OCI-LY3 (cell line): Measurements from ENCODE around the gene STK33.
A peak's percentile ranks its signal among the peaks of the same experiment; 100 is the strongest.

Source experiments
- H2AFZ ChIP-seq: fragments of 200-600, 300-600 bp; shearing (Covaris generic); 2 replicates; pipeline ENCODE4 v1.6.0; 2014; ENCODE audit warnings: antibody characterized with exemption, low read depth, low read length
- H3K27ac ChIP-seq: fragments of 200-600, 300-600 bp; sonication (generic); 2 replicates; pipeline ENCODE4 v1.5.1; 2014; ENCODE audit warnings: mild to moderate bottlenecking, low read length, moderate library complexity, mixed read lengths
- H3K27me3 ChIP-seq: fragments of 200-600, 300-600 bp; sonication (generic); 2 replicates; pipeline ENCODE4 v1.6.1; 2014; ENCODE audit warnings: low read depth, low read length, mixed read lengths
- H3K36me3 ChIP-seq: fragments of 200-600, 300-600 bp; sonication (generic); replicated peaks from 2 replicates; pipeline ENCODE3; 2014; ENCODE audit warnings: low read depth, low read length, mixed read lengths
- H3K4me1 ChIP-seq: fragments of 300-600, 200-600 bp; sonication (generic); 2 replicates; pipeline ENCODE4 v1.6.1; 2014; ENCODE audit warnings: low read length, mixed read lengths
- H3K4me2 ChIP-seq: fragments of 200-600, 300-600 bp; sonication (generic); 2 replicates; pipeline ENCODE4 v1.6.1; 2014; ENCODE audit warnings: low read length, mixed read lengths
- H3K4me3 ChIP-seq: fragments of 300-600, 200-600 bp; sonication (generic); 2 replicates; pipeline ENCODE4 v1.5.1; 2014; ENCODE audit warnings: antibody characterized with exemption, mild to moderate bottlenecking, low read length, moderate library complexity
- H3K79me2 ChIP-seq: fragments of 300-600, 200-600 bp; shearing (Covaris generic); 2 replicates; pipeline ENCODE4 v1.6.1; 2014; ENCODE audit warnings: mild to moderate bottlenecking, low read length, mixed read lengths
- H3K9ac ChIP-seq: fragments of 300-600, 200-600 bp; shearing (Covaris generic); 2 replicates; pipeline ENCODE4 v1.6.0; 2014; ENCODE audit warnings: mild to moderate bottlenecking, low read length, moderate library complexity
- H3K9me3 ChIP-seq: fragments of 200-600, 300-600 bp; shearing (Covaris generic); 2 replicates; pipeline ENCODE4 v1.6.1; 2014; ENCODE audit warnings: low read length, mixed read lengths; ENCODE audit not compliant: insufficient read depth
- H4K20me1 ChIP-seq: fragments of 200-600, 300-600 bp; sonication (generic); 2 replicates; pipeline ENCODE4 v1.6.1; 2016; ENCODE audit warnings: low read length, mixed read lengths; ENCODE audit not compliant: insufficient read depth
- EZH2phosphoT487 ChIP-seq: fragments of 200-600 bp; shearing (Covaris generic); IDR thresholded peaks from 2 replicates; pipeline ENCODE4 v1.6.1; 2018; ENCODE audit warnings: antibody characterized with exemption, mixed run types, low read depth
- TF ChIP-seq, protein P1 (sequence below): fragments of 200-600, 300-600 bp; sonication (generic); IDR thresholded peaks from 2 replicates; pipeline ENCODE4 v1.5.1; 2014; ENCODE audit warnings: antibody characterized with exemption, low read length, low read depth

The STK33 gene

GRCh38 chr11:8603696-8604077 lies 9.7 kb upstream of the STK33 start:
- H3K36me3 ChIP-seq: no peaks in the 10 kb centered on the region
- H3K4me3 ChIP-seq: no peak overlapping the region
- H3K9me3 ChIP-seq: no peaks in the 10 kb centered on the region
- peaks cover 10% of the 10 kb centered on the region for H3K4me1 ChIP-seq
- H3K4me2 ChIP-seq: peak overlapping the region; percentile 64
- TF ChIP-seq EZH2phosphoT487: no peak
- TF ChIP-seq, protein P1, sequence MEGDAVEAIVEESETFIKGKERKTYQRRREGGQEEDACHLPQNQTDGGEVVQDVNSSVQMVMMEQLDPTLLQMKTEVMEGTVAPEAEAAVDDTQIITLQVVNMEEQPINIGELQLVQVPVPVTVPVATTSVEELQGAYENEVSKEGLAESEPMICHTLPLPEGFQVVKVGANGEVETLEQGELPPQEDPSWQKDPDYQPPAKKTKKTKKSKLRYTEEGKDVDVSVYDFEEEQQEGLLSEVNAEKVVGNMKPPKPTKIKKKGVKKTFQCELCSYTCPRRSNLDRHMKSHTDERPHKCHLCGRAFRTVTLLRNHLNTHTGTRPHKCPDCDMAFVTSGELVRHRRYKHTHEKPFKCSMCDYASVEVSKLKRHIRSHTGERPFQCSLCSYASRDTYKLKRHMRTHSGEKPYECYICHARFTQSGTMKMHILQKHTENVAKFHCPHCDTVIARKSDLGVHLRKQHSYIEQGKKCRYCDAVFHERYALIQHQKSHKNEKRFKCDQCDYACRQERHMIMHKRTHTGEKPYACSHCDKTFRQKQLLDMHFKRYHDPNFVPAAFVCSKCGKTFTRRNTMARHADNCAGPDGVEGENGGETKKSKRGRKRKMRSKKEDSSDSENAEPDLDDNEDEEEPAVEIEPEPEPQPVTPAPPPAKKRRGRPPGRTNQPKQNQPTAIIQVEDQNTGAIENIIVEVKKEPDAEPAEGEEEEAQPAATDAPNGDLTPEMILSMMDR: no peak
- no peak overlapping the region for H2AFZ ChIP-seq
- no peaks in the 10 kb centered on the region for H3K79me2 ChIP-seq
- H3K27ac ChIP-seq: no peak overlapping the region
- no peaks in the 10 kb centered on the region for H4K20me1 ChIP-seq
- H3K9ac ChIP-seq: no peak overlapping the region
- peaks cover 6% of the 10 kb centered on the region for H3K27me3 ChIP-seq

DNA sequence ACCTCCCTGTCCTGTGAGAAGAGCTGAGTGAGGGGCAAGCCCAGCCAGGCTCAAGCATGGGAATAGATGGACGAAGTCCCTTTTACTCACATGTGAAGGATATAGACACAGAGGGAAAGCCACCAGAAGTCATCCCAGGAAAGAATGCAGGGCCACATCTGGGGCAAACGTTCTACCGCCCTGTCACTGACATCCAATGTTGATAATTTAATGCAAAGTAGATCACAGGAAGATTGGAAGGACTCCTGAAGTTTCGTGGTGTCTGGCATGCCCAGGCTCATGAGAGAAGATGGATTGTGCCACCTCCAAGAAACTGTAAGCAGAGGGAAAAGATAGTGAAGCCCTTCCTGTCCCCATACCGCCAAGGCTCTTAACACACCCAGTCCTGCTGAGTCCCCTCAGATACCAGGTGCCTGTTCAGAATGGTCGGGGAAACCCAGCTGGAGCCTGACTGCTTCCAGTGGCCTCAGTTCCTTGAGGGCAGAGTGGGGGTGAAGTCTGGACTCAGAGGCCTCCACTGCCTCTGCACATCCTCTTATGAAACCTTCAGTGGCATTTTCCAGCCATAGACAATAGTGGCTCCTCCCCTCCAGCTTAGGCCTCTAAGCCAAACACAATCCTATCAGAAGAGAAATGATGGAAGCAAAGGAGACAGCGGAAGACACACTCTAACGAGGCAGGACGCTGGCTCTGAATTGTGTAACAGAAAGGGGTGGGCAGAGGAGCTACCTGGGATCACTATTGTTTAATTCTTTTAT lies 7.5 kb upstream of the STK33 start:
- Histone ChIP-seq H3K9me3 (no peaks in the 10 kb centered on the region), H3K4me1 (peaks cover 13% of the 10 kb centered on the region), H2AFZ (no peak overlapping the region), H3K9ac (no peak overlapping the region), H3K79me2 (no peaks in the 10 kb centered on the region), H3K27me3 (peaks cover 6% of the 10 kb centered on the region), H4K20me1 (no peaks in the 10 kb centered on the region), H3K4me3 (no peak overlapping the region), H3K4me2 (no peak overlapping the region), H3K36me3 (no peaks in the 10 kb centered on the region), H3K27ac (no peak overlapping the region)
- TF ChIP-seq, protein P1: no peak
- no peak for TF ChIP-seq EZH2phosphoT487

GRCh38 chr11:8598506-8598905 lies 4.5 kb upstream of the STK33 start:
- no peak overlapping the region for H3K27ac ChIP-seq
- H3K9ac ChIP-seq: no peak overlapping the region
- no peaks in the 10 kb centered on the region for H4K20me1 ChIP-seq
- H3K36me3 ChIP-seq: no peaks in the 10 kb centered on the region
- peaks cover 16% of the 10 kb centered on the region for H3K79me2 ChIP-seq
- H3K4me1 ChIP-seq: peaks cover 10% of the 10 kb centered on the region
- TF ChIP-seq EZH2phosphoT487: no peak
- TF ChIP-seq, protein P1: no peak
- peak overlapping the region; percentile 1; the same call in 1 of the 2 replicates for H3K4me2 ChIP-seq
- no peak overlapping the region for H3K4me3 ChIP-seq
- no peaks in the 10 kb centered on the region for H3K9me3 ChIP-seq
- no peak overlapping the region for H2AFZ ChIP-seq
- H3K27me3 ChIP-seq: no peaks in the 10 kb centered on the region

DNA sequence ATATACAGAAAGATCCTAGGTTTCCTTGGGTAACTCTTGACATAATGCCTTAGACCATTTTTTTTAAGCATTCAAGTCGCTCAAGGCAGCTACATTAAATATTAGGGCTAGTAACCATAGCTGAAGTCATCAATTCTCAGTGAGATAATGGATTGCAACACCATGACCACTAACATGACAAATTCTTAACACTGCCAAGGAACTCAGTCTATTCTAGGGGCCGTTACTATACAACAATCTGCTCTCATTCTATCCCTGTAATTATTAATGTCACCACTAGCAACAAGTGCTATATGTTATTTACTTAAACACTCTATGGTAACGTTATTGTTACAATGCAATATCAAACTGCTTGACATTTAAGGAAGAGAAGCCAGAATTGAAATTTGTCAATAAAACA lies 3.2 kb upstream of the STK33 start:
- Histone ChIP-seq H4K20me1 (no peaks in the 10 kb centered on the region), H3K36me3 (no peaks in the 10 kb centered on the region), H3K4me2 (no peak overlapping the region), H3K27me3 (no peaks in the 10 kb centered on the region), H3K9ac (no peak overlapping the region), H2AFZ (no peak overlapping the region), H3K9me3 (no peaks in the 10 kb centered on the region), H3K27ac (no peak overlapping the region), H3K4me1 (peaks cover 17% of the 10 kb centered on the region), H3K4me3 (no peak overlapping the region), H3K79me2 (peaks cover 28% of the 10 kb centered on the region)
- TF ChIP-seq EZH2phosphoT487: no peak
- TF ChIP-seq, protein P1: no peak
